ENCODE results near the gene DCLRE1B. TPM values are rescaled to one million over a fixed set of nuclear protein-coding genes. Genes with fewer than 3 reads are reported as not detected.

Gene DCLRE1B
- total RNA-seq, 4 donors from 2014 or later = 0.53 to 5.8 (median 3.2) TPM

DNA sequence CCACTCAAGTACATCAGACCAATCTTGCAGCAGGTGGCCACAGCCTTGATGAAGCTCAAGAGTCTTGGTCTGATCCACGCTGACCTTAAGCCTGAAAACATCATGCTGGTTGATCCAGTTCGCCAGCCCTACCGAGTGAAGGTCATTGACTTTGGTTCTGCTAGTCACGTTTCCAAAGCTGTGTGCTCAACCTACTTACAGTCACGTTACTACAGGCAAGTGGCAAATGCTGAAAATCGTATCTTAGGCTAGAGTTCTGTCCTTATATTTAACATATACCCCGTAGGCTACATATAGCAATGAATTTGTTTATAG, 36.1 kb downstream of the DCLRE1B start:
- DNase-seq = no peak

DNA sequence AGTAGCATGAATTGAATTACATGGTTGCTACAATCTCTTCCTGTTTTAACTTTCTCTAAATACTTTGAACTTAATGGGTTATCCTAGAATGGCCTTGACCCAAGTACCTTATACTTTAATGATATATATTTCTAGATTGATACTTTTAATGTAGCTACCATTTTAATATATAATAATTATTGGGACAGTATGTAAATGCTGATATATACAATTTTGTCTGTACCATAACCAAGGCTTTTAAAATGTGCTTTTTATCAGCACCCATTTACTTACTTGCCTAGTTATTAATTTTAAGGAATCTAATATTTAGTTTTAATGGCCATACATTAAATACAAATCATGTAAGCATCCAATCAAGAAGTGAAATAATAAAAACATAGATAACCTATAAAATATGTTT, 37.4 kb downstream of the DCLRE1B start:
- TF ChIP-seq, protein P1, sequence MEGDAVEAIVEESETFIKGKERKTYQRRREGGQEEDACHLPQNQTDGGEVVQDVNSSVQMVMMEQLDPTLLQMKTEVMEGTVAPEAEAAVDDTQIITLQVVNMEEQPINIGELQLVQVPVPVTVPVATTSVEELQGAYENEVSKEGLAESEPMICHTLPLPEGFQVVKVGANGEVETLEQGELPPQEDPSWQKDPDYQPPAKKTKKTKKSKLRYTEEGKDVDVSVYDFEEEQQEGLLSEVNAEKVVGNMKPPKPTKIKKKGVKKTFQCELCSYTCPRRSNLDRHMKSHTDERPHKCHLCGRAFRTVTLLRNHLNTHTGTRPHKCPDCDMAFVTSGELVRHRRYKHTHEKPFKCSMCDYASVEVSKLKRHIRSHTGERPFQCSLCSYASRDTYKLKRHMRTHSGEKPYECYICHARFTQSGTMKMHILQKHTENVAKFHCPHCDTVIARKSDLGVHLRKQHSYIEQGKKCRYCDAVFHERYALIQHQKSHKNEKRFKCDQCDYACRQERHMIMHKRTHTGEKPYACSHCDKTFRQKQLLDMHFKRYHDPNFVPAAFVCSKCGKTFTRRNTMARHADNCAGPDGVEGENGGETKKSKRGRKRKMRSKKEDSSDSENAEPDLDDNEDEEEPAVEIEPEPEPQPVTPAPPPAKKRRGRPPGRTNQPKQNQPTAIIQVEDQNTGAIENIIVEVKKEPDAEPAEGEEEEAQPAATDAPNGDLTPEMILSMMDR (IDR thresholded peaks at IDR 0.05) = no peak
- no peak for TF ChIP-seq POLR2A (IDR thresholded peaks at IDR 0.05)
- Histone ChIP-seq H3K36me3 (peaks cover 0 to 27% (median 0%) of the 10 kb centered on the region in 3 donors), H3K27me3 (no peaks in the 10 kb centered on the region), H3K4me3 (no peak overlapping the region), H3K4me1 (peaks cover 0 to 27% (median 8%) of the 10 kb centered on the region in 4 donors), H3K27ac (no peak overlapping the region), H3K9me3 (no peaks in the 10 kb centered on the region)
- no peak for DNase-seq

More for the DNA sequence above, 36.1 kb downstream of the DCLRE1B start:
- Histone ChIP-seq H3K36me3 (peaks cover 0 to 27% (median 0%) of the 10 kb centered on the region in 3 donors), H3K9me3 (no peaks in the 10 kb centered on the region), H3K27me3 (no peaks in the 10 kb centered on the region), H3K4me3 (no peak overlapping the region), H3K27ac (peak overlapping the region in 1 of 4 donors; percentile 47), H3K4me1 (peaks cover 0 to 19% (median 5%) of the 10 kb centered on the region in 4 donors)
- no peak for TF ChIP-seq POLR2A (IDR thresholded peaks at IDR 0.05)

DNA sequence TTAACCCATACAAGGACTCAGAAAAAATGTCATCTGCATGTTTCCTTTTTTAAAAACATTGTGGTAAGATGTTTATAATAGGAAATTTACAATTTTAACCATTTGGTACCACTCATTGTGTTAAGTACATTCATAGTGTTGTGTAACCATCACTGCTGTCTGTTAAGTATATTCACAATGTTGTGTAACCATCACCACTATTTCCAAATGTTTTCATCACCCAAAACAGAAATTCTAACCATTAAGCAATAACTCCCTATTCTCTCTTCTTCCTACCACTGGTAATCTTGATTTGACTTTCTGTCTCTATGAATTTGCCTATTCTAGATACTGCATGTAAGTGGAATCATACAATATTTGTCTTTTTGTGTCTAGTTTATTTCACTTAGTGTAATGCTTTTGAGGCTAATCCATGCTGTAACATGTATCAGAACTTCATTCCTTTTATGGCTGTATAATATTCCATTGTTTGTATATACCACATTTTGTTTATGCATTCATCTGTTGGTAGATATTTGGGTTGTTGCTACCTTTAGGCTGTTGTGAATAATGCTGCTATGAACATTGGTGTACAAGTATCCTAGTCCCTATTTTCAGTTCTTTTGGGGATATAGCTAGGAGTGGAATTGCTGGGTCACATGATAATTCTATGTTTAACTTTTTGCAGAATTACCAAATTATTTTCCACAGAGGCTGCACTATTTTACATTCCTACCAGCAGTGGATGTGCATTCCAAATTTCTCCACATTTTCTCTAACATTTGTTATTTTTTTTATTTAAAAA, 38.1 kb downstream of the DCLRE1B start:
- no peak overlapping the region for H3K4me3 ChIP-seq
- TF ChIP-seq, protein P1 (IDR thresholded peaks at IDR 0.05) = no peak
- no peak for TF ChIP-seq POLR2A (IDR thresholded peaks at IDR 0.05)
- H3K9me3 ChIP-seq = no peaks in the 10 kb centered on the region
- peaks cover 0 to 27% (median 0%) of the 10 kb centered on the region in 3 donors for H3K36me3 ChIP-seq
- no peak for DNase-seq
- no peaks in the 10 kb centered on the region for H3K27me3 ChIP-seq
- no peak overlapping the region for H3K27ac ChIP-seq
- peaks cover 0 to 27% (median 9%) of the 10 kb centered on the region in 4 donors for H3K4me1 ChIP-seq

DNA sequence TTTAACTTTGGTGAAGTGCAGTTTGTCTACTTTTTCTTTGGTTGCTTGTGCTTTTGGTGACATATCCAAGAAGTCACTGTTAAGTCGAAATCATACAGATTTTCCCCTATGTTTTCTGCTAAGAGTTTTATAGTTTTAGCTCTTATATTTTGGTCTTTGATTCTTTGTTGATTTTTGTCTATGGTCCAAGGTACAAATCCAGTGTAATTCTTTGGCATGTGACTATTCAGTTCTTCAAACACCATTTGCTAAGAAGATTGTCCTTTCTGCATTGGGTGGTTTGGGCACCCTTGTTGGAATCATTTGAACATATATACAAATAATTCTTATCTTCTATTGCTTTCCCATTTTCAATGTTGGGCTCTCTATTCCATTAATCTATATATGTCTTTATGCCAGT, 40.2 kb downstream of the DCLRE1B start:
- H3K4me1 ChIP-seq = peaks cover 0 to 38% (median 9%) of the 10 kb centered on the region in 4 donors
- no peak for DNase-seq

DNA sequence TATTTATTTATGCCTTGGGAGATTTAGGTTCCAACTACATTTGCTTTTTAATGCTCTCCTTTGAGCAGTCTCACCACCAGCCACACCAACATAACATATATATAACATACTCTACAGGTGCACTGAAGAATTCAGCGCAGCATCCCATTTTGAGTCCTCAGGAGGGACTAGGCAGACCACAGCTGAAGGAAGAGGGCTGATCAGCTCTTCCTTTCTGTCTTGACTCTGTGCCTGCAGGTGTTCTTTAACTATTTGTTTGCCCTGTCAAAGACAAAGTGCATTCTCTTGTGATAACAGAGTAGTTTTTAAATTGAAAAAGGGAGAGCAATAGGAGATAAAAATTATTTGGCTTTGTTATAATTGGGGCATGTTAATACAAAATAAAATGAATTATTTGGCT, 41.0 kb downstream of the DCLRE1B start:
- no peaks in the 10 kb centered on the region for H3K9me3 ChIP-seq
- no peak overlapping the region for H3K27ac ChIP-seq
- H3K4me3 ChIP-seq = no peak overlapping the region
- DNase-seq = no peak
- peaks cover 0 to 30% (median 0%) of the 10 kb centered on the region in 3 donors for H3K36me3 ChIP-seq
- TF ChIP-seq, protein P1 (IDR thresholded peaks at IDR 0.05) = no peak
- no peak for TF ChIP-seq POLR2A (IDR thresholded peaks at IDR 0.05)
- H3K27me3 ChIP-seq = no peaks in the 10 kb centered on the region
- peaks cover 0 to 38% (median 9%) of the 10 kb centered on the region in 4 donors for H3K4me1 ChIP-seq

More for the DNA sequence above, 40.2 kb downstream of the DCLRE1B start:
- TF ChIP-seq, protein P1 (IDR thresholded peaks at IDR 0.05) = no peak
- TF ChIP-seq POLR2A (IDR thresholded peaks at IDR 0.05) = no peak
- Histone ChIP-seq H3K36me3 (peaks cover 0 to 31% (median 0%) of the 10 kb centered on the region in 3 donors), H3K4me3 (no peak overlapping the region), H3K27me3 (no peaks in the 10 kb centered on the region), H3K9me3 (no peaks in the 10 kb centered on the region), H3K27ac (no peak overlapping the region)

DNA sequence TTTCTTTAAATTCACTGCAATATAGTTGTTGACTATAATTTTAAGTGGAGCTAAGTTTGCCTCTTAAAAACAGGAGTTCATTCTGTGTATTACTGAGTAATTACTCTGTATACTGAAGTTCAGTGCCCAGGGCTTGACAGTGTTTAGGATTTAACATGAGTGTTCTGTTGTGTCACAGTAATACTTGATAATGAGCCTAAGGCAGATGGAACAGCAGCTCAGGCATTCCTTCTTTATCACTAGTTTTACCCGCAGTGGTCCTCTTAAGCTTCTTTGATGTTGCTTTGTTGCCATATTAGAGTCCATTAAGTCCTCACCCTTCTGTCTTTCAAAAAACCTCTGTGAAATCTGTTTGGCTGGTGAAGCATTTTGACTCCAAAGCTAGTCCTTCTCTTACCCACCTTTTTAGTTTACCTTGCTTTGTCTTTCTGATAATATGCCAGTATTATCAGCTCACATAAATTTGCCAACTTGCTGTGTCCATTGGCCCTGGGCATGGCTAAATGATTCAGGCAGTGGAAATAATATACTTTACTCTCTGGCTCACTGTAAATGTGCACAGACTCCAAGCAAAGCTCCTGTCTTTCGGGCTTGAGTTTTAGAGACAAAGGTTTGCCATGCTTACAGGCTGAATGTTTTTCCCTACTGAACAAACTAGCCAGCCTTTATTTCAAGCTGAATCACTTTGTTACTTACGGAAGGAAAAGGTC, 41.7 kb downstream of the DCLRE1B start:
- Histone ChIP-seq H3K27me3 (no peaks in the 10 kb centered on the region), H3K4me3 (peak overlapping the region in 1 of 4 donors; percentile 1), H3K27ac (peak overlapping the region in 3 of 4 donors; percentile 3 to 58 (median 19)), H3K9me3 (no peaks in the 10 kb centered on the region), H3K36me3 (peaks cover 0 to 23% (median 0%) of the 10 kb centered on the region in 3 donors), H3K4me1 (peaks cover 0 to 38% (median 9%) of the 10 kb centered on the region in 4 donors)
- no peak for TF ChIP-seq POLR2A (IDR thresholded peaks at IDR 0.05)
- TF ChIP-seq, protein P1 (IDR thresholded peaks at IDR 0.05) = no peak
- DNase-seq = no peak

All from Peyer's patch (tissue), 4 donors.